Activated CD4-positive, alpha-beta T cell treated with anti-CD3 and anti-CD28 coated beads, Interleukin-2, amount 50 U/mL, for 48 hours (primary cell): ENCODE data around the gene HS6ST3.

Experiments
- DNase-seq, 2 experiments: peaks; one replicate each; pipeline ENCODE4 v3.0.0-alpha.2; 2020

Gene HS6ST3

GRCh38 chr13:96573563-96573962 lies 483.7 kb downstream of the HS6ST3 start:
- DNase-seq: no peak

GRCh38 chr13:96575423-96576320 lies 485.8 kb downstream of the HS6ST3 start:
- DNase-seq: no peak

- DNase-seq: no peak
Observed at GRCh38 chr13:96581741-96582140, 491.8 kb downstream of the HS6ST3 start.

GRCh38 chr13:96615252-96615651 lies 525.3 kb downstream of the HS6ST3 start:
- no peak for DNase-seq

GRCh38 chr13:96617528-96617927 lies 527.6 kb downstream of the HS6ST3 start:
- DNase-seq: no peak

- DNase-seq: no peak
Observed at GRCh38 chr13:96621634-96622183, 531.8 kb downstream of the HS6ST3 start.

GRCh38 chr13:96629331-96629730 lies 539.4 kb downstream of the HS6ST3 start:
- DNase-seq: no peak

GRCh38 chr13:96632536-96633320 lies 542.8 kb downstream of the HS6ST3 start:
- no peak for DNase-seq

- DNase-seq: no peak
Observed at GRCh38 chr13:96636001-96636709, 546.2 kb downstream of the HS6ST3 start.

GRCh38 chr13:96637039-96637438 lies 547.1 kb downstream of the HS6ST3 start:
- DNase-seq: no peak

- no peak for DNase-seq
Observed at GRCh38 chr13:96646101-96646500, 556.2 kb downstream of the HS6ST3 start.

- DNase-seq: no peak
Observed at GRCh38 chr13:96646515-96647211, 556.8 kb downstream of the HS6ST3 start.

GRCh38 chr13:96650301-96650886 lies 560.5 kb downstream of the HS6ST3 start:
- DNase-seq: no peak

GRCh38 chr13:96651598-96651997 lies 561.7 kb downstream of the HS6ST3 start:
- no peak for DNase-seq

GRCh38 chr13:96652506-96652905 lies 562.6 kb downstream of the HS6ST3 start:
- no peak for DNase-seq

GRCh38 chr13:96661612-96662011 lies 571.7 kb downstream of the HS6ST3 start:
- DNase-seq: no peak

- no peak for DNase-seq
Observed at GRCh38 chr13:96662036-96662435, 572.1 kb downstream of the HS6ST3 start.

- no peak for DNase-seq
Observed at GRCh38 chr13:96667294-96668018, 577.5 kb downstream of the HS6ST3 start.

GRCh38 chr13:96671073-96671472 lies 581.2 kb downstream of the HS6ST3 start:
- no peak for DNase-seq

GRCh38 chr13:96672016-96672415 lies 582.1 kb downstream of the HS6ST3 start:
- no peak for DNase-seq

GRCh38 chr13:96673825-96674224 lies 583.9 kb downstream of the HS6ST3 start:
- no peak for DNase-seq
